ENCODE measurements around the gene MAN2B2. TPM values are rescaled to one million over a fixed set of nuclear protein-coding genes. Genes with fewer than 3 reads are reported as not detected.

The MAN2B2 gene
- total and polyA plus RNA-seq, 9 donors = 19.1 to 49.2 (median 40.0) TPM

- Histone ChIP-seq H3K36me3 (no peaks in the 10 kb centered on the region), H3K9me3 (no peaks in the 10 kb centered on the region), H3K4me1 (ENCODE audit: insufficient read depth) (no peaks in the 10 kb centered on the region), H3K4me3 (no peak overlapping the region), H3K27ac (no peak overlapping the region), H3K27me3 (no peaks in the 10 kb centered on the region)
- TF ChIP-seq CTCF (IDR thresholded peaks at IDR 0.05) (no peak), EP300 (IDR thresholded peaks at IDR 0.05) (no peak), POLR2A (IDR thresholded peaks at IDR 0.05) (no peak)
- DNase-seq = no peak
- intact Hi-C loops (cut with DNase I) = no loop called here
- 78 to 85% (median 83%) methylated on average over 17 of the region's 17 CpGs for WGBS, 3 donors
These were observed 39.7 kb upstream of the MAN2B2 start for GRCh38 chr4:6535329-6535692.

- Histone ChIP-seq H3K36me3 (no peaks in the 10 kb centered on the region), H3K9me3 (no peaks in the 10 kb centered on the region), H3K4me3 (no peak overlapping the region), H3K27me3 (no peaks in the 10 kb centered on the region), H3K4me1 (ENCODE audit: insufficient read depth) (no peaks in the 10 kb centered on the region), H3K27ac (no peak overlapping the region)
- intact Hi-C loops (cut with DNase I) = no loop called here
- DNase-seq = no peak
- TF ChIP-seq POLR2A (IDR thresholded peaks at IDR 0.05) = no peak
- TF ChIP-seq EP300 (IDR thresholded peaks at IDR 0.05) = no peak
- no peak for TF ChIP-seq CTCF (IDR thresholded peaks at IDR 0.05)
- WGBS, 3 donors = 79 to 88% (median 83%) methylated on average over 7 of the region's 7 CpGs
These were observed 39.3 kb upstream of the MAN2B2 start for GRCh38 chr4:6535706-6536105.

GRCh38 chr4:6538111-6538510 lies 36.9 kb upstream of the MAN2B2 start:
- no peaks in the 10 kb centered on the region for H3K27me3 ChIP-seq
- intact Hi-C loops (cut with DNase I) = no loop called here
- no peak for DNase-seq

GRCh38 chr4:6538575-6538974 lies 36.4 kb upstream of the MAN2B2 start:
- no peak for TF ChIP-seq POLR2A (IDR thresholded peaks at IDR 0.05)
- no peak for TF ChIP-seq CTCF (IDR thresholded peaks at IDR 0.05)
- TF ChIP-seq EP300 (IDR thresholded peaks at IDR 0.05) = no peak
- Histone ChIP-seq H3K9me3 (no peaks in the 10 kb centered on the region), H3K4me1 (ENCODE audit: insufficient read depth) (no peaks in the 10 kb centered on the region), H3K36me3 (no peaks in the 10 kb centered on the region), H3K4me3 (no peak overlapping the region), H3K27ac (no peak overlapping the region), H3K27me3 (no peaks in the 10 kb centered on the region)
- intact Hi-C loops (cut with DNase I) = no loop called here
- WGBS, 3 donors = 9 to 25% (median 15%) methylated on average over 22 of the region's 22 CpGs
- DNase-seq = no peak

More at GRCh38 chr4:6538111-6538510, 36.9 kb upstream of the MAN2B2 start:
- TF ChIP-seq POLR2A (IDR thresholded peaks at IDR 0.05) (no peak), CTCF (IDR thresholded peaks at IDR 0.05) (no peak), EP300 (IDR thresholded peaks at IDR 0.05) (no peak)
- H3K9me3 ChIP-seq = no peaks in the 10 kb centered on the region
- H3K4me3 ChIP-seq = no peak overlapping the region
- no peak overlapping the region for H3K27ac ChIP-seq
- WGBS, 3 donors = 88 to 92% (median 90%) methylated on average over 15 of the region's 15 CpGs
- no peaks in the 10 kb centered on the region for H3K4me1 ChIP-seq (ENCODE audit: insufficient read depth)
- no peaks in the 10 kb centered on the region for H3K36me3 ChIP-seq
